HG02678 (cell line): Measurements from ENCODE around the gene CPSF4L.

Experiments used
- ATAC-seq: cut with Tn5 transposase; IDR thresholded peaks from one replicate; pipeline ENCODE4 v1.9.1; 2021; ENCODE audit warnings: mild to moderate bottlenecking, moderate library complexity; ENCODE audit not compliant: unreplicated experiment

Gene CPSF4L

GRCh38 chr17:73234736-73235135 is 26.9 kb downstream of the CPSF4L start:
- ATAC-seq, result no peak

DNA sequence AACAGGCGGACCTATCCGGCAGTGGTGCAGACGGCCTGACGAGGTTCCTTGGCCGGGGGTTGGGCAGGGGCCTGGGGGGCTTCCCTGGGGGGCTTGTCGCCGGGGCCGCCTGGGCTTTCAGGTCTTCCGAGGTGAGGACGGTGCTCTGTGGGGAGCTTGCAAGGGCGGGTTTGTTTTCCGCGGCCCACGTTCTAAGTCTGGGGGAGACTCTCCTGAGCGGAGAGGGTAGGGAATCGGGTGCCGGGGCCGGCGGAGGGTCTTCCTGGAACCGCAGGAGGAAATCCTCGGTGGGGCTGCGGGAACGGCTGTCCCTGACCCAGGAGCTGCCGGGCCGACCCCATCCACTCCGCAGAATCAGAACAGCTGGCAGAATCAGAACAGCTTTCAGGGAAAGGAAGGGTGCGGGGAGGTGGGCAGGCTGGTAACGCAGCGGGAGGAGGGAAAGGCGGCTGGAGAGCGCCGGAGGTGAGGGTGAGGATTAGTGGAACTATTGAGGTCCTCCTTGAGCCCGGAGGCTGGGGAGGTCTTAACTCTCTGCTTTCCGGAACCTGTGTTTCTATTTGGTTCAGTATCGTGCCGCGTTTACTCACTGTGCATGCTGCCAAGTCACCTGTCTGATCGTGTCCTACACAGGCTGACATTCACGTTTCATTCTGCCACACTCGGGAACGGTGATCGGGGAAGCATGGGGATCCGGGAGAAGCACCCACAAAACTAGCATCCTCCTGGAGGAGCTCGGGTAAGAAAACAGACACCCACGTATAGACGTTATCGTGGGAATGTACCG is 28.9 kb downstream of the CPSF4L start:
- peak; percentile 25 for ATAC-seq

GRCh38 chr17:73231841-73232586 is 29.7 kb downstream of the CPSF4L start:
- ATAC-seq, result peak; percentile 79

DNA sequence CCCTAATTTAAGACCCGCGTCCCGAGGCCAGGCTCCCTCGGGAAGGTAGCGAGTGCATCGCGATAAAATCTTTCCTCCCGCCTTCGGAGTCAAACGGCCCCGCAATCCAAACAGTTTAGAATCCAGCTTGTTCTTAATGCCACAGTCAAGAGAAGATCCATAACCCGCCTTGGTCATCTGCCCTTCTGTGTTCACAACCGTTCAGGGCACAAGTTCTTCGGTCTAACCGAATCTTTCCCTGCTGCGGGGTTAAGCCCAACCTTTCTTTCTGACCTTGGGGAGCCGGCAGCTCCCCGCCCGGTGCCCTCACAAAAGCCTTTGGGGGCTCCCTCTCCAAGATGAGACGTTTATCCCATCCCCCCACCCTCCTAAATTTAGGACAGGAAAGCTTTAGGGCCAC is 30.3 kb downstream of the CPSF4L start:
- no peak for ATAC-seq

- no peak for ATAC-seq
These were observed 31.6 kb downstream of the CPSF4L start for GRCh38 chr17:73230088-73230487.

DNA sequence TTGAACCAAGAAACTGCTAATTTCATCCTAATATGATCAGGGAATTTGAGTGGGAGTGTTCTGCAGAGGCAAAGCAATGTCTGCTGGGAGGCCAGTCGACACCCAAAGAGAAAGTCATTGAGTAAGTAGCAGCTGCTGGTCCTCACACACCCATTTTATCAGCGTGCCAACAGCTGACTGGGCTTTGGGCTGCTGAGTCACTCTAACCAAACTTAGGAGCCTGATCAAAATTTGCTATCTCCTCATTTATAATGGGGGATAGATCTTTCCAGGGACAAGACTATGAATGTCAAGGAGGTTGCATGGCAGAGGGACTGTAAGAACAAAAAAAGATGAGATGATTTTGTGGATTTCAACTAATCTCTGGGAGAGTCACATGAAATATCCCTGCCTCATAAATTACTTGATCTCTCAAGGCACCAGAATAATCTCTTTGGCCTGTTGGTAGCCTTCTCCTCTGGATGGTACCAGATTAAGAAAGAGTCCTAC is 32.9 kb downstream of the CPSF4L start:
- no peak for ATAC-seq

DNA sequence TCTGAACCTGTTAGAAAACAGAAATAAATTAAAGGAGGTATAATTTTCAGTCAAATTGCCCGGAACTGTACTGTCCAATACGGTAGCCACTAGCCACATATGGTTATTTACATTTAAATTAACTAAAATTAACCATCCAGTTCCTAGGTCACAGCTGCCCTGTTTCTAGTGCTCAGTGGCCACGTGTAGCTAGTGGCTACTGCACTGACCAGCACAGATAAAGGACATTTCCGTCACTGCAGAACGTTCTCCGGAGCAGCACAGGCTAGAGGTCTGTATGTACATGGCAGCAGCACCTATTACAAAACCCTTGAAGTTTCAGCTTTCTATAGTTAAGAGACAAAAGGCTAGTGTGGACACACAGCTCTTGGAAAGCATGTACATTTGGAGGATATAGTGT is 33.7 kb downstream of the CPSF4L start:
- no peak for ATAC-seq

- no peak for ATAC-seq
These were observed 34.3 kb downstream of the CPSF4L start for GRCh38 chr17:73227379-73227778.

- no peak for ATAC-seq
These were observed 35.0 kb downstream of the CPSF4L start for GRCh38 chr17:73226556-73227172.

- ATAC-seq, result no peak
These were observed 36.9 kb downstream of the CPSF4L start for GRCh38 chr17:73224663-73225305.

- no peak for ATAC-seq
These were observed 37.4 kb downstream of the CPSF4L start for GRCh38 chr17:73224237-73224636.

DNA sequence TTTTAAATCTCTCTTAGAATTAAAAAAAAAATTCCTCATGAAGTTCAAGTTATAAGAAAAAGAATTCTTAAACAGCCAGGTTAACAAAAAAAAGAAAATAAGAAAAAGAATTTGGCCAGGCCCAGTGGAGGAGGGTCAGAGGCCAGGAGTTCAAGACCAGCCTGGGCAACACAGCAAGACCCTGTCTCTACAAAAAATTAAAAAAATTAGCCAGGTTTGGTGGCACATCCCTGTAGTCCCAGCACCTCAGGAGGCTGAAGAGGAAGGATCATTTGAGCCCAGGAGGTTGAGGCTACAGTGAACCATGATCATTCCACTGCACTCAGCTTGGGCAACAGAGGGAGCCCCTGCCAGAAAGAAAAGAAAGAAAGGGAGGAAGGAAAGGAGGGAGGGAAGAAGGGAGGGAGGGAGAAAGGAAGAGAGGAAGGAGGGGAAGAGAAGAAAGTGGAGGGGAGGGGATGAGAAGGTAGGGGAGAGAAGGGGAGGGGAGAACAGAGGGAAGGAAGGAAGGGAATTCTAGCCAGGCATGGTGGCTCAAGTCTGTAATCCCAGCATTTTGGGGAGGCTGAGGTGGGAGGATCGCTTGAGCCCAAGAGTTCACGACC is 38.0 kb downstream of the CPSF4L start:
- no peak for ATAC-seq

GRCh38 chr17:73215447-73215846 is 46.2 kb downstream of the CPSF4L start:
- ATAC-seq, result no peak

DNA sequence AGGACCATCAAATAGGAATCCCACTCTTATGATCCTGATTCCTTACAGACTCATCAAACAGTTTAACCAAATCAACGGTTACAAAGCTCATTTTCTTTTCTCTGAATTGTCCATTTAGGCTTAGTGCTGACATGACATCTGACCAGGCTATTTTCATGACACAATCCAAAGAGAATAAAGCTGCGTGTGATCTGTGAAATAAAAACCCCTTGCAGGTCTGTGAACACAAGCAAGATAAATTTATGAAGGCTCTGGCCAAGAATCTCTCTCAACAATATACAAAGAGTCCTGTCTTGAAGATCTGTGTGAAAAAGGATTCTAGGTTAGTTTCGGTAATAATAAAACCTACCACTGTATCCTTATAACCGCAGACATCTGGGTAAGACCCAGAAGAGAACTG is 46.8 kb downstream of the CPSF4L start:
- ATAC-seq, result no peak

DNA sequence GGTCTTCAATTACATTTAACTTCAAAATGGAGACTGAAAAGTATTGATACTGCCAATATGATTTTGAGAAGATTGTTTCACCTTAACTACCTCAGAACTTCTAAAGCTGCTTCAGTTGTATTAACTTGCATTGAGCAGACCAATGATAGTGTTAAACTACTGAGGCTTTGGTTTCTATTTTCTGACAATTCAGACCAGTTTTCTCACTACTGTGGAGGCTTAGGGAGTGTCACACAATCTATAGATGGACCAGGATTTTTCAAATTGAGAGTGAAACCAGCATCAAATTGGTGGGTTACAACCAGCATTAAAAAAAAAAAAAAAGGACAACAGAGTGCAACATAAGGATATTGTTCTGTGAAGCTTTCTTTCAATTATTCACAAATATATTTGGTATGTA is 47.7 kb downstream of the CPSF4L start:
- ATAC-seq, result no peak

DNA sequence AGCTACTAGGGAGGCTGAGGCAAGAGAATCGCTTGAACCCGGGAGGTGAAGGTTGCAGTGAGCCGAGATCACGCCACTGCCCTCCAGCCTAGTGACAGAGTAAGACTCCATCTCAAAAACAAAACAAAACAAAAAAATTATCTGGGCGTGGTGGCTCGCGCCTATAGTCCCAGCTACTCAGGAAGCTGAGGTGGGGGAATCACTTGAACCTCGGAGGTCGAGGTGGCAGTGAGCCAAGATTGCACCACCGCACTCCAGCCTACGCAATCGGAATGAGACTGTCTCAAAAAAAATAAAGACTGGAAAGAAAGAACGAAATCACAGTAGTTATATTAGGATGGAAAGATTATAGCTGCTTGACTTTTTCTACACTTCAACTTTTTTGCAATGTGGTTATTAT is 49.9 kb downstream of the CPSF4L start:
- no peak for ATAC-seq

DNA sequence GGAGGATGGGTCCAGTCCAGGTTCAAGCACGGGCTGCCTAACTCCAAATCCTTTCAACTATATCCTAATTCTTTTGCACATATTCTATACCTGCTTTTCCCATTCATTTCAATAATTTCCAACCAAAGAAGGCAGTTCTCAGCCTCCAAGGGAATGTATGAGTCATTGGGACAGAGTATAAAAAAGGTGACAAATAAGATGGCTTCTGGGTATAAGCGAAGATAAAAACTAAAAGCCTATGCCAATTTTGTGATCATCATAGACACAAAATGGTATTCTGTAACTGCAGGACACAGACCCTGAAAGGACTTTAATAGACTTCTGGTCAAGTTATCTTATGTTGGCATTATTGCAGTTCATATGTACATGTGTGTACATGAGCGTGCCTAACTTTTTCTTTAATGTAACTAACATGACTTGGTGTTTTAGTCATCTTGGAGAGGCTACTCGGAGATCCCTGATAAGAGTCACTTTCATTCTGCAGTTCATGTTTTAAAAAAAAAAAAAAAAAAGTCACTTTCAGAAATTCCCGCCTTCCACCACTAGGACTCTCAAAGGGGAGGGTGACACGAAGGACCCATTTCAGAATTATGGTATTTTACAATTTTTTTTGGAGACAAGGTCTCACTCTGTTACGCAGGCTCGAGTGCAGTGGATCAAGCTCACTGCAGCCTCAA is 51.5 kb downstream of the CPSF4L start:
- ATAC-seq, result no peak

- no peak for ATAC-seq
These were observed 52.2 kb downstream of the CPSF4L start for GRCh38 chr17:73209436-73209835.

- ATAC-seq, result no peak
These were observed 53.4 kb downstream of the CPSF4L start for GRCh38 chr17:73208139-73208827.
